Karpas-422 (cell line): ENCODE data around the gene NSF. TPM values are rescaled to one million over a fixed set of nuclear protein-coding genes. Genes with fewer than 3 reads are reported as not detected.
"Not testable (repeated sequence)": the region's sequence is repeated elsewhere in the genome, so short reads cannot be mapped to it uniquely, and the experiment has no call there.

Experiments
- DNase-seq: peaks from one replicate; pipeline ENCODE4 v3.0.0-alpha.2; 2015
- H2AFZ ChIP-seq: fragments of 200-600 bp; sonication (generic); 2 replicates; pipeline ENCODE4 v1.6.1; 2014; ENCODE audit warnings: antibody characterized with exemption, low read length, mixed read lengths
- H3K27ac ChIP-seq: fragments of 200-600 bp; sonication (generic); 2 replicates; pipeline ENCODE4 v1.5.1; 2014; ENCODE audit warnings: mild to moderate bottlenecking, low read length, moderate library complexity
- H3K27me3 ChIP-seq: fragments of 200-600 bp; sonication (generic); 2 replicates; pipeline ENCODE4 v1.6.1; 2014; ENCODE audit warnings: low read length, mixed read lengths
- H3K36me3 ChIP-seq: fragments of 200-600 bp; sonication (generic); 2 replicates; pipeline ENCODE4 v1.6.1; 2014; ENCODE audit warnings: low read length, mixed read lengths; ENCODE audit not compliant: insufficient read depth
- H3K4me1 ChIP-seq: fragments of 200-600 bp; sonication (generic); 2 replicates; pipeline ENCODE4 v1.6.1; 2014; ENCODE audit warnings: mild to moderate bottlenecking, low read length, mixed read lengths
- H3K4me2 ChIP-seq: fragments of 200-600 bp; sonication (generic); 2 replicates; pipeline ENCODE4 v1.6.1; 2014; ENCODE audit warnings: low read length, low read depth, mild to moderate bottlenecking; ENCODE audit not compliant: poor library complexity, severe bottlenecking
- H3K4me3 ChIP-seq: fragments of 200-600 bp; sonication (generic); 2 replicates; pipeline ENCODE4 v1.5.1; 2014; ENCODE audit warnings: mild to moderate bottlenecking, antibody characterized with exemption, low read length, mixed read lengths
- H3K79me2 ChIP-seq: fragments of 200-600 bp; sonication (generic); 2 replicates; pipeline ENCODE4 v1.6.1; 2014; ENCODE audit warnings: mild to moderate bottlenecking, low read length, mixed read lengths
- H3K9ac ChIP-seq: fragments of 200-600 bp; sonication (generic); 2 replicates; pipeline ENCODE4 v1.6.0; 2014; ENCODE audit warnings: low read length
- H3K9me2 ChIP-seq: fragments of 200-600 bp; sonication (generic), shearing (Covaris generic); replicated peaks from 2 replicates; pipeline ENCODE4 v1.6.0; 2014; ENCODE audit warnings: mild to moderate bottlenecking, low read length, moderate library complexity; ENCODE audit not compliant: insufficient read depth
- H3K9me3 ChIP-seq: fragments of 300-700, 200-600 bp; sonication (generic); 2 replicates; pipeline ENCODE4 v1.6.1; 2014; ENCODE audit warnings: low read length, mixed read lengths
- H4K20me1 ChIP-seq: fragments of 200-600 bp; sonication (generic); 2 replicates; pipeline ENCODE4 v1.6.1; 2014; ENCODE audit warnings: mild to moderate bottlenecking, antibody characterized with exemption, low read length, low read depth; ENCODE audit not compliant: insufficient read depth
- total RNA-seq: library from RNA; depleted of rRNA; stranded (reverse); fragments of >200 nt; shearing (Covaris generic); gene quantifications from 2 replicates; pipeline ENCODE4 v1.2.3, GENCODE V29; 2014; ENCODE audit warnings: low replicate concordance; rRNA removed

Gene NSF
- total RNA-seq = 20.7 and 31.8 TPM in 2 replicates

- not testable (repeated sequence) for H3K4me2 ChIP-seq
These were observed at the start of gene NSF for GRCh38 chr17:46590157-46591146. Gene NSF, plus strand, starts transcription at chr17:46590669. Its CDS starts 107 bp downstream, at chr17:46590776.

GRCh38 chr17:46548607-46549006, 41.9 kb upstream of the NSF start:
- H3K9me3 ChIP-seq, H3K36me3 ChIP-seq, H4K20me1 ChIP-seq, H3K4me2 ChIP-seq, H3K9me2 ChIP-seq, H3K9ac ChIP-seq, H2AFZ ChIP-seq, H3K27me3 ChIP-seq, H3K4me3 ChIP-seq, H3K4me1 ChIP-seq, DNase-seq, H3K79me2 ChIP-seq, H3K27ac ChIP-seq: not testable (repeated sequence)

More at GRCh38 chr17:46590157-46591146, at the start of gene NSF:
- H3K9me3 ChIP-seq, H3K36me3 ChIP-seq, H3K27me3 ChIP-seq, H3K27ac ChIP-seq, H3K4me1 ChIP-seq, H2AFZ ChIP-seq, H3K4me3 ChIP-seq, H3K79me2 ChIP-seq, H3K9me2 ChIP-seq, H4K20me1 ChIP-seq, DNase-seq, H3K9ac ChIP-seq: not testable (repeated sequence)

- H2AFZ ChIP-seq, H3K4me3 ChIP-seq, H3K9me3 ChIP-seq, H3K4me1 ChIP-seq, H3K36me3 ChIP-seq, DNase-seq, H4K20me1 ChIP-seq, H3K79me2 ChIP-seq, H3K4me2 ChIP-seq, H3K27ac ChIP-seq, H3K9me2 ChIP-seq, H3K27me3 ChIP-seq, H3K9ac ChIP-seq: not testable (repeated sequence)
These were observed 31.3 kb upstream of the NSF start for GRCh38 chr17:46559155-46559554.

GRCh38 chr17:46560048-46560447, 30.4 kb upstream of the NSF start:
- H3K9me2 ChIP-seq, H3K9ac ChIP-seq, H4K20me1 ChIP-seq, DNase-seq, H3K4me1 ChIP-seq, H2AFZ ChIP-seq, H3K4me3 ChIP-seq, H3K79me2 ChIP-seq, H3K27ac ChIP-seq, H3K9me3 ChIP-seq, H3K36me3 ChIP-seq, H3K27me3 ChIP-seq, H3K4me2 ChIP-seq: not testable (repeated sequence)

GRCh38 chr17:46566284-46566683, 24.2 kb upstream of the NSF start:
- not testable (repeated sequence) for H3K9me3 ChIP-seq, H4K20me1 ChIP-seq, H3K9me2 ChIP-seq, H3K27me3 ChIP-seq, H3K4me3 ChIP-seq, H2AFZ ChIP-seq, H3K79me2 ChIP-seq, H3K9ac ChIP-seq, DNase-seq, H3K4me2 ChIP-seq, H3K4me1 ChIP-seq, H3K36me3 ChIP-seq, H3K27ac ChIP-seq

GRCh38 chr17:46566980-46567379, 23.5 kb upstream of the NSF start:
- not testable (repeated sequence) for H3K9me3 ChIP-seq, H3K36me3 ChIP-seq, H3K4me3 ChIP-seq, H3K27me3 ChIP-seq, H3K4me1 ChIP-seq, H3K4me2 ChIP-seq, H3K79me2 ChIP-seq, H3K27ac ChIP-seq, H2AFZ ChIP-seq, H4K20me1 ChIP-seq, DNase-seq, H3K9me2 ChIP-seq, H3K9ac ChIP-seq

GRCh38 chr17:46571796-46572195, 18.7 kb upstream of the NSF start:
- not testable (repeated sequence) for H3K4me3 ChIP-seq, H3K27me3 ChIP-seq, DNase-seq, H3K9me2 ChIP-seq, H2AFZ ChIP-seq, H3K79me2 ChIP-seq, H3K9me3 ChIP-seq, H3K27ac ChIP-seq, H3K36me3 ChIP-seq, H3K9ac ChIP-seq, H3K4me1 ChIP-seq, H3K4me2 ChIP-seq, H4K20me1 ChIP-seq

GRCh38 chr17:46579083-46580075, 11.1 kb upstream of the NSF start, which contains the start of gene ARL17A:
Gene ARL17A, minus strand, starts transcription at chr17:46579691. Its CDS starts 3,369 bp downstream, at chr17:46576322.
- not testable (repeated sequence) for H3K36me3 ChIP-seq, H3K27me3 ChIP-seq, H3K27ac ChIP-seq, H4K20me1 ChIP-seq, H3K9ac ChIP-seq, H3K79me2 ChIP-seq, DNase-seq, H3K4me1 ChIP-seq, H3K9me3 ChIP-seq, H2AFZ ChIP-seq, H3K4me2 ChIP-seq, H3K9me2 ChIP-seq, H3K4me3 ChIP-seq
